H1 (cell line): ENCODE measurements around the gene PROSER3. TPM values are rescaled to one million over a fixed set of nuclear protein-coding genes. Genes with fewer than 3 reads are reported as not detected.

Experiments
- CTCF ChIA-PET: fragments of 300-600 bp; sonication (Branson Sonifier 250); formaldehyde crosslinking; loops from one replicate; lab custom pipeline; 2021; ENCODE audit not compliant: partially characterized antibody; lab: Charles Lee
- POLR2A ChIA-PET: fragments of 300-600 bp; sonication (Branson Sonifier 250); formaldehyde crosslinking; loops from one replicate; lab custom pipeline; 2021; ENCODE audit warnings: inconsistent platforms; ENCODE audit not compliant: partially characterized antibody; lab: Charles Lee
- DNase-seq, 2 experiments: peaks; one replicate each; pipeline versions ENCODE4 v3.0.0 to v3.0.0-alpha.2; 2010 to 2022; ENCODE audit warnings: low spot score in 2 of 2, low read depth in 1 of 2, mixed read lengths in 1 of 2
- FAIRE-seq: peaks from 2 replicates; lab custom pipeline; 2011; peaks lifted over from hg19 to GRCh38; lab: Jason Lieb, UNC
- H2AFZ ChIP-seq: 2 replicates; pipeline ENCODE4 v1.8.1; 2012; ENCODE audit warnings: low read length, inconsistent platforms
- H2AK5ac ChIP-seq: 2 replicates; pipeline ENCODE4 v1.6.1; 2013; ENCODE audit warnings: low read depth, low read length
- H2BK120ac ChIP-seq: replicated peaks from 2 replicates; pipeline ENCODE3; 2013; ENCODE audit warnings: low read depth, low read length, inconsistent platforms
- H2BK12ac ChIP-seq: 2 replicates; pipeline ENCODE4 v1.6.1; 2013; ENCODE audit warnings: low read depth, low read length
- H2BK15ac ChIP-seq: 2 replicates; pipeline ENCODE4 v1.6.1; 2013; ENCODE audit warnings: low read length
- H2BK20ac ChIP-seq: 2 replicates; pipeline ENCODE4 v1.6.1; 2013; ENCODE audit warnings: low read length
- H2BK5ac ChIP-seq: 2 replicates; pipeline ENCODE4 v1.6.1; 2013; ENCODE audit warnings: low read depth, low read length
- H3K14ac ChIP-seq: 2 replicates; pipeline ENCODE4 v1.6.1; 2013; ENCODE audit warnings: inconsistent platforms; ENCODE audit not compliant: insufficient read length
- H3K18ac ChIP-seq: 2 replicates; pipeline ENCODE4 v1.6.1; 2013; ENCODE audit warnings: low read length; ENCODE audit errors: extremely low read depth
- H3K23ac ChIP-seq: 2 replicates; pipeline ENCODE4 v1.6.1; 2013; ENCODE audit warnings: inconsistent platforms; ENCODE audit not compliant: insufficient read length
- H3K23me2 ChIP-seq: 2 replicates; pipeline ENCODE4 v1.6.1; 2013; ENCODE audit warnings: low read depth, low read length
- H3K27ac ChIP-seq: 2 replicates; pipeline ENCODE4 v1.6.1; 2011; ENCODE audit warnings: low read depth, low read length, inconsistent platforms
- H3K27me3 ChIP-seq, 4 experiments: replicated peaks in 1 of 4; 1 replicate in 1 of 4; 2 replicates in 3 of 4; pipeline versions ENCODE4 v1.6.1 to v1.8.1; 2011 to 2013; ENCODE audit warnings: low read length in 3 of 4, mild to moderate bottlenecking in 3 of 4, inconsistent platforms in 2 of 4, mixed read lengths in 2 of 4, moderate library complexity in 1 of 4; ENCODE audit not compliant: control insufficient read depth in 3 of 4, insufficient read depth in 3 of 4; ENCODE audit errors: extremely low read depth in 1 of 4
- H3K36me3 ChIP-seq, 4 experiments: 2 replicates each; pipeline versions ENCODE4 v1.6.1 to v1.8.1; 2011 to 2013; ENCODE audit warnings: mild to moderate bottlenecking in 4 of 4, low read length in 3 of 4, moderate library complexity in 2 of 4, control low read depth in 1 of 4, inconsistent platforms in 1 of 4; ENCODE audit not compliant: insufficient read depth in 4 of 4, control insufficient read depth in 2 of 4
- H3K4ac ChIP-seq: replicated peaks from 2 replicates; pipeline ENCODE3; 2013; ENCODE audit warnings: low read length, low read depth, mixed read lengths, inconsistent platforms; ENCODE audit not compliant: insufficient read length
- H3K4me1 ChIP-seq, 4 experiments: replicated peaks in 1 of 4; 1 replicate in 1 of 4; 2 replicates in 3 of 4; pipeline versions ENCODE4 v1.6.1 to v1.8.1; 2011 to 2013; ENCODE audit warnings: low read length in 3 of 4, inconsistent platforms in 2 of 4, mixed read lengths in 1 of 4; ENCODE audit not compliant: insufficient read depth in 4 of 4, control insufficient read depth in 3 of 4
- H3K4me2 ChIP-seq, 2 experiments: 2 replicates each; pipeline versions ENCODE4 v1.6.1 to v1.8.1; 2011 to 2013; ENCODE audit warnings: low read depth in 2 of 2, low read length in 2 of 2, control low read depth in 1 of 2, inconsistent platforms in 1 of 2, mild to moderate bottlenecking in 1 of 2; ENCODE audit not compliant: insufficient read depth in 1 of 2
- H3K4me3 ChIP-seq, 4 experiments: fragments of 200-600, 300-600 bp in 1 of 4; sonication (generic), shearing (Covaris generic), sonication (Bioruptor Twin) in 1 of 4; 2 replicates each; pipeline versions ENCODE4 v1.5.1 to v1.8.1; 2011 to 2016; ENCODE audit warnings: low read length in 4 of 4, low read depth in 3 of 4, control low read depth in 2 of 4, inconsistent platforms in 2 of 4, mild to moderate bottlenecking in 2 of 4, mixed read lengths in 1 of 4, moderate library complexity in 1 of 4; ENCODE audit not compliant: insufficient read depth in 2 of 4; ENCODE audit errors: extremely low read depth in 1 of 4
- H3K56ac ChIP-seq: replicated peaks from 2 replicates; pipeline ENCODE3; 2013; ENCODE audit warnings: low read depth, mild to moderate bottlenecking, mixed read lengths, low read length, inconsistent platforms; ENCODE audit not compliant: insufficient read length
- H3K79me1 ChIP-seq: 2 replicates; pipeline ENCODE4 v1.6.1; 2013; ENCODE audit warnings: low read depth, low read length, control low read depth
- H3K79me2 ChIP-seq, 2 experiments: 2 replicates each; pipeline versions ENCODE4 v1.6.1 to v1.8.1; 2012 to 2013; ENCODE audit warnings: low read length in 2 of 2, mild to moderate bottlenecking in 2 of 2, inconsistent platforms in 1 of 2; ENCODE audit not compliant: insufficient read depth in 2 of 2, control insufficient read depth in 1 of 2
- H3K9ac ChIP-seq, 4 experiments: replicated peaks in 1 of 4; 1 replicate in 1 of 4; 2 replicates in 3 of 4; pipeline versions ENCODE4 v1.6.1 to v1.8.1; 2011 to 2013; ENCODE audit warnings: low read depth in 3 of 4, low read length in 3 of 4, control low read depth in 2 of 4, mild to moderate bottlenecking in 2 of 4, moderate library complexity in 2 of 4, inconsistent platforms in 1 of 4; ENCODE audit errors: extremely low read depth in 1 of 4
- H3K9me3 ChIP-seq, 2 experiments: 2 replicates each; pipeline versions ENCODE4 v1.6.1 to v1.8.1; 2012 to 2013; ENCODE audit warnings: mild to moderate bottlenecking in 2 of 2, moderate library complexity in 2 of 2, control low read depth in 1 of 2, inconsistent platforms in 1 of 2, low read depth in 1 of 2, low read length in 1 of 2, mixed read lengths in 1 of 2; ENCODE audit not compliant: insufficient read depth in 2 of 2
- H4K20me1 ChIP-seq, 2 experiments: replicated peaks in 1 of 2; 2 replicates each; pipeline versions ENCODE3 to v1.8.1; 2011 to 2013; ENCODE audit warnings: inconsistent platforms in 2 of 2, low read length in 2 of 2, mild to moderate bottlenecking in 1 of 2; ENCODE audit not compliant: insufficient read depth in 2 of 2, control insufficient read depth in 1 of 2
- H4K5ac ChIP-seq: 2 replicates; pipeline ENCODE4 v1.6.1; 2013; ENCODE audit warnings: low read length, low read depth, mixed read lengths, inconsistent platforms; ENCODE audit not compliant: insufficient read length
- H4K8ac ChIP-seq: 2 replicates; pipeline ENCODE4 v1.8.0; 2013; ENCODE audit warnings: mild to moderate bottlenecking, moderate library complexity, low read length, inconsistent platforms; ENCODE audit not compliant: insufficient read depth; ENCODE audit errors: extremely low read depth
- H4K91ac ChIP-seq: replicated peaks from 2 replicates; pipeline ENCODE3; 2013; ENCODE audit warnings: low read length, mixed read lengths, inconsistent platforms; ENCODE audit not compliant: insufficient read length
- CEBPB ChIP-seq: IDR thresholded peaks from 2 replicates; pipeline ENCODE4 v1.6.1; 2012; ENCODE audit warnings: low read depth, low read length
- CTCF ChIP-seq, 3 experiments: IDR thresholded peaks; 1 replicate in 2 of 3; 2 replicates in 1 of 3; pipeline versions ENCODE4 v1.5.1 to v1.6.1; 2011; ENCODE audit warnings: low read length in 3 of 3, mild to moderate bottlenecking in 3 of 3, inconsistent platforms in 2 of 3, low read depth in 1 of 3, moderate library complexity in 1 of 3; ENCODE audit not compliant: insufficient read depth in 1 of 3; ENCODE audit errors: control extremely low read depth in 1 of 3
- E2F6 ChIP-seq: IDR thresholded peaks from 2 replicates; pipeline ENCODE4 v1.6.1; 2012; ENCODE audit warnings: inconsistent platforms
- HDAC2 ChIP-seq, 2 experiments: fragments of 300-600 bp in 1 of 2; sonication (generic) in 1 of 2; IDR thresholded peaks; 2 replicates each; pipeline ENCODE4 v1.6.1; 2011 to 2012; ENCODE audit warnings: low read depth in 2 of 2, low read length in 2 of 2, mild to moderate bottlenecking in 2 of 2, moderate library complexity in 2 of 2, borderline replicate concordance in 1 of 2, inconsistent platforms in 1 of 2
- NRF1 ChIP-seq: IDR thresholded peaks from 2 replicates; pipeline ENCODE4 v1.6.1; 2011; ENCODE audit warnings: mild to moderate bottlenecking, low read depth, low read length, improper control_type of control experiment
- PHF8 ChIP-seq: fragments of 200-600 bp; sonication (generic); conservative IDR thresholded peaks from 2 replicates; pipeline ENCODE4 v1.7.1; 2012; ENCODE audit warnings: low read depth, mild to moderate bottlenecking, inconsistent platforms, low read length, moderate library complexity
- RBBP5 ChIP-seq: IDR thresholded peaks from 2 replicates; pipeline ENCODE4 v1.7.1; 2012; ENCODE audit warnings: low read depth, mild to moderate bottlenecking, inconsistent platforms, low read length, moderate library complexity, borderline replicate concordance
- WGBS, 2 experiments: shearing (Covaris generic) in 1 of 2; methylation state at CpG; one replicate each; pipeline versions ENCODE4 v1.1.6 to v1.1.7; 2013 to 2015; ENCODE audit warnings: low lambda C conversion rate in 2 of 2, mixed read lengths in 2 of 2, inconsistent platforms in 1 of 2, low coverage in 1 of 2, missing lambda C conversion rate in 1 of 2; ENCODE audit not compliant: insufficient replicate concordance in 2 of 2, insufficient coverage in 1 of 2, insufficient read length in 1 of 2; ENCODE audit errors: extremely low coverage in 1 of 2, missing lambda C conversion rate in 1 of 2; 5-methylcytosine and 5-hydroxymethylcytosine counted together
- polyA plus RNA-seq, 7 experiments: library from polyadenylated mRNA; depleted of rRNA in 3 of 7; stranded (reverse) in 5 of 7; unstranded in 2 of 7; fragments of >200 nt in 5 of 7; fragments of 200-250 nt in 2 of 7; gene quantifications; 1 replicate in 5 of 7; 2 replicates in 1 of 7; 4 replicates in 1 of 7; pipeline versions ENCODE4 v1.2.1 to v1.2.3, GENCODE V29; 2011 to 2013; ENCODE audit warnings: missing spikeins in 2 of 7, mixed read lengths in 2 of 7
- total RNA-seq: library from RNA; stranded (reverse); fragmentation: NEBNext Ultra II Directional; extraction: Animal tissue kit (Norgen Biotek cat#: 25700); gene quantifications from 2 replicates; pipeline ENCODE4 v1.2.1, GENCODE V29; 2021

Gene PROSER3
- total and polyA plus RNA-seq, 2 of the 8 experiments (the other 6 are each of a cell fraction or from before 2014, with no cell fraction given): 17.8 to 28.9 TPM

DNA sequence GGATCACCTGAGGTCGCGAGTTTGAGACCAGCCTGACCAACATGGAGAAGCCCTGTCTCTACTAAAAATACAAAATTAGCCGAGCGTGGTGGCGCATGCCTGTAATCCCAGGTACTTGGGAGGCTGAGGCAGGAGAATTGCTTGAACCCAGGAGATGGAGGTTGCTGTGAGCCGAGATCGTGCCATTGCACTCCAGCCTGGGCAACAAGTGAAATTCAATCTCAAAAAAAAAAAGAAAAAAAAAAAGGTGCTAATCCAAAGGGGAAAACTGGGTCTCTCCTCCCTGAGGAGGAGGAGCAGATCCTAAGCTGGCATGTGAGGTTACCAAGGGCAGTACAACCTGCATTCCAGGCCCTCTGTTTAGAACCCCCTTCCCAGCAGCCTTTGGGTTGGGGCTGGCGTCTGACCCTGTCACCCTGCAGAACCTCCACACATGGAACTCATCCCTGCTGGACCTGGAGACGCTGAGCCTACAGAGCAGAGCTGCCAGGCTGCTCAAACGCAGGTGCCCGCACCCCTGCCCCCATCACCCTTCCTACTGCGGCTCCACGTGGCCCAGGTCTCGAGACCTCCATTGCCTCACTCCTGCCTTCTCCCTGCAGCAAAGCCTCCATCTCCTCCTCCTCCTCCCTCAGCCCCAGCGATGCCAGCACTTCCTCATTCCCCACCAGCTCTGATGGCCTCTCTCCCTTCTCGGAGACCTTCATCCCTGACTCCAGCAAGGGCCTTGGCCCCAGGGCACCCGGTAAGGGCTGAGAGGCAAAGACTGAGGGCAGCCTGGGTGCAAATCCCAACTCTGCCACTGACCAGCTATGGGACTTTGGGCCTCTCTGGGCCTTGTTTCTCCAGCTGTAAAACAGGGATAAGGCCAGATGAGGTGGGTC, 6.7 kb downstream of the PROSER3 start:
- Histone ChIP-seq H4K8ac (no peak overlapping the region), H3K56ac (no peak overlapping the region), H4K5ac (no peak overlapping the region), H3K27ac (no peak overlapping the region), H3K23me2 (no peaks in the 10 kb centered on the region; the same call in 1 of the 2 replicates), H2BK5ac (no peak overlapping the region), H3K4me3 (no peak overlapping the region), H3K9ac (no peak overlapping the region), H2AK5ac (no peak overlapping the region), H4K91ac (no peak overlapping the region), H2BK15ac (no peak overlapping the region), H2AFZ (no peak overlapping the region), H3K36me3 (peaks cover 2 to 19% (median 6%) of the 10 kb centered on the region in 4 experiments; a peak in 5 of 8 replicates), H3K4me2 (no peak overlapping the region), H3K9me3 (no peaks in the 10 kb centered on the region), H3K23ac (no peak overlapping the region), H3K79me2 (no peaks in the 10 kb centered on the region; a peak in 1 of 4 replicates), H3K27me3 (no peaks in the 10 kb centered on the region), H3K4ac (no peak overlapping the region), H3K79me1 (no peaks in the 10 kb centered on the region; the same call in 1 of the 2 replicates), H2BK12ac (no peak overlapping the region), H2BK20ac (no peak overlapping the region), H3K4me1 (peaks cover 0 to 13% (median 7%) of the 10 kb centered on the region in 4 experiments; a peak in 5 of 7 replicates), H3K14ac (no peak overlapping the region), H3K18ac (no peak overlapping the region), H4K20me1 (peaks cover 4 to 7% of the 10 kb centered on the region in 2 experiments), H2BK120ac (no peak overlapping the region)
- WGBS, 2 experiments: 92% methylated on average over 15 of the region's 17 CpGs; no CpG with 5 or more reads in 1 of the 2 experiments
- no peak for FAIRE-seq
- POLR2A ChIA-PET: interaction anchor here (0.6 to 1.9 kb wide), 5 partner anchors 8 to 207 kb away, joined by 3 to 9 read pairs (median 5); partner anchors contain the start of genes HSPB6, PSENEN and U2AF1L4
- no peak for DNase-seq
- CTCF ChIA-PET: interaction anchor here (0.6 to 0.9 kb wide), 6 partner anchors 12 to 317 kb away, joined by 3 to 7 read pairs (median 4); partner anchors contain the start of gene FFAR2
- TF ChIP-seq RBBP5 (no peak), CEBPB (no peak), PHF8 (no peak), E2F6 (no peak), HDAC2 (IDR thresholded peaks at IDR 0.05; ENCODE audit: borderline replicate concordance in 1 of 2, low read depth in 2 of 2, low read length in 2 of 2) (no peak), CTCF (IDR thresholded peaks at IDR 0.05; ENCODE audit: control extremely low read depth in 1 of 3, insufficient read depth in 1 of 3, low read depth in 1 of 3, low read length in 3 of 3) (no peak), NRF1 (no peak)
